ENCODE data around the gene RPL37. TPM values are rescaled to one million over a fixed set of nuclear protein-coding genes. Genes with fewer than 3 reads are reported as not detected.
"Not testable (repeated sequence)": the region's sequence is repeated elsewhere in the genome, so short reads cannot be mapped to it uniquely, and the experiment has no call there.

The RPL37 gene
- polyA plus RNA-seq, 1 of the 3 experiments (the other 2 are of a cell fraction), result 465 TPM

DNA sequence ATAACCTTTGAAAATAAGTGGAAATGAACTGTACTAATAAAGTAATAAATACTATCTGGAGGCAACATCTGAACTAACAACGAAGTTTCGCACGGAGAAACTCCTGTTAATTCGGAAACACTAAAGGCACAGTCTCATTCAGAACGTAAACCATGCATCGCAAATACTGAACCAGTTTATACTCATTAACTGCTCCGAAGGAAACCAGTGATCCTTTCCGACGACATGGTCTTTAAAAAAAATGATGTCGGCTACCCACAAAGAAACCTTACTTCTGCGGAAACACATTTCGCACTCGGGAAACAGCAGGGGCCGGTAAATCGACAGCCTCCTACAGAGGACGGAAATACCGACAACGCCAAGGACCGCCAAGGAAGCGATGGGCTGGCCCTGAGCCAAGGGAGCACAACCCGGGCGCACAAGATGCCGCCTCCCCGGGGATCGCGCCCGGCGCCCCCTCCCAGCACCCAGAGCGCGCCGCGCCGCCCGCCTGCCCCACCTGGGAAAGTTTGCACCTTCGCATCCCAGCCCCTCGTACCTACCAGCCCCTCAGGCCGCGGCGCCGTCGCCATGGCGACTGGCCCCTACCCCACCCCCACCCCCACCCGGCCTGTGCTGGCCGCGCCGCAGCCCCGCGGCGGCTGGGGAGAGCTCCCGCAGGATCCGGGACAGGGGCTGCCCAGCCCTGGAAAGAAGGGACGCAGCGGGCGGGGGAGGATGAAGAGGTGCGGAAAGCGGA lies 37.6 kb downstream of the RPL37 start:
- Histone ChIP-seq H3K4me2 (peak overlapping the region; percentile 79), H3K4me3 (ENCODE audit: low read depth in 2 of 2, low read length in 1 of 2) (peak overlapping the region; percentile 73 to 89), H3K4me1 (ENCODE audit: control insufficient read depth in 1 of 2, insufficient read depth in 2 of 2, low read depth in 1 of 2, low read length in 1 of 2) (peaks cover 4 to 14% of the 10 kb centered on the region in 2 experiments; a peak in 3 of 4 replicates), H3K79me2 (ENCODE audit: insufficient read depth) (peaks cover 59% of the 10 kb centered on the region), H2AFZ (ENCODE audit: low read depth) (peak overlapping the region; percentile 92), H3K27me3 (ENCODE audit: insufficient read depth) (no peaks in the 10 kb centered on the region), H3K36me3 (replicated peaks in 1 of 2; ENCODE audit: control insufficient read depth in 1 of 2, insufficient read depth in 2 of 2, low read length in 1 of 2) (peaks cover 3 to 5% of the 10 kb centered on the region in 2 experiments), H3F3A (replicated peaks; ENCODE audit: insufficient read depth) (peaks cover 22% of the 10 kb centered on the region), H4K20me1 (ENCODE audit: insufficient read depth) (peaks cover 46% of the 10 kb centered on the region), H3K27ac (ENCODE audit: low read depth in 2 of 2, low read length in 1 of 2) (peak overlapping the region; percentile 91 to 96), H3K9me3 (no peaks in the 10 kb centered on the region), H3K9ac (peak overlapping the region; percentile 93), H3K9me2 (no peaks in the 10 kb centered on the region)
- ChIA-PET POLR2A (interaction anchor here (2.2 kb wide), 1 partner anchor 37 kb away, joined by 23 read pairs; the partner anchor contains the start of gene RPL37), CTCF (interaction anchor here (0.7 to 1.8 kb wide), 4 partner anchors 11 to 587 kb away, joined by 5 to 8 read pairs (median 6); partner anchors contain the start of gene TTC33)
- peak; percentile 91 for DNase-seq
- 4% methylated on average over 13 of the region's 56 CpGs for WGBS (ENCODE audit: low lambda C conversion rate)
- peak; percentile 30; the same call in 1 of the 2 replicates for TF ChIP-seq GABPA (IDR thresholded peaks at IDR 0.05; ENCODE audit: low read depth)
- TF ChIP-seq ELF1 (IDR thresholded peaks at IDR 0.05), result no peak
- peak; percentile 88 for TF ChIP-seq NFIC (IDR thresholded peaks at IDR 0.05; ENCODE audit: borderline replicate concordance)
- TF ChIP-seq, protein P1, sequence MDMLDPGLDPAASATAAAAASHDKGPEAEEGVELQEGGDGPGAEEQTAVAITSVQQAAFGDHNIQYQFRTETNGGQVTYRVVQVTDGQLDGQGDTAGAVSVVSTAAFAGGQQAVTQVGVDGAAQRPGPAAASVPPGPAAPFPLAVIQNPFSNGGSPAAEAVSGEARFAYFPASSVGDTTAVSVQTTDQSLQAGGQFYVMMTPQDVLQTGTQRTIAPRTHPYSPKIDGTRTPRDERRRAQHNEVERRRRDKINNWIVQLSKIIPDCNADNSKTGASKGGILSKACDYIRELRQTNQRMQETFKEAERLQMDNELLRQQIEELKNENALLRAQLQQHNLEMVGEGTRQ (IDR thresholded peaks at IDR 0.05; ENCODE audit: borderline replicate concordance, low read depth, low read length), result no peak
- TF ChIP-seq, protein P2, sequence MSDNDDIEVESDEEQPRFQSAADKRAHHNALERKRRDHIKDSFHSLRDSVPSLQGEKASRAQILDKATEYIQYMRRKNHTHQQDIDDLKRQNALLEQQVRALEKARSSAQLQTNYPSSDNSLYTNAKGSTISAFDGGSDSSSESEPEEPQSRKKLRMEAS (IDR thresholded peaks at IDR 0.05; ENCODE audit: low read depth), result peak; percentile 34; the same call in 1 of the 2 replicates

DNA sequence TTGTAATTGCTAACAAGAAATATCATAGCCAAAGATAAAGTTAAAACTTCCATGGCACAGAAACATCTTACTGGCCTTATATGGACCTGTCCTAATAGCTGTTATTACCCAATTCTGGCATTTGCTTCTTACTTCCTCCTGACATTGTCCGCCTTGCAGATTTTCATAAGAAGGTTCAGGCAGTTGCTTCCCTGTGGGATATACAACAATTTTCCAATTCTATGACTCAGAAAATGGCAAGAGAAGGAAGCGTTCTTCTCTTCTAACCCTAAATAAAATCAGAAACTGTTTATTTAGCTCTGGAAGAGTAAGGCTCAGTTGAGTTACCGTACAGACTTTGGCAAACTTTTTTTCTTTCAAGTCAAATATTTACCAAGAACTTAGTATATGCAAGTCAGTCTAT lies 38.5 kb downstream of the RPL37 start:
- H3K4me1 ChIP-seq (ENCODE audit: control insufficient read depth in 1 of 2, insufficient read depth in 2 of 2, low read depth in 1 of 2, low read length in 1 of 2), result peaks cover 4 to 17% of the 10 kb centered on the region in 2 experiments; a peak in 3 of 4 replicates
- ChIA-PET CTCF (interaction anchor here (1.7 to 1.8 kb wide), 2 partner anchors 10 to 23 kb away, joined by 5 to 6 read pairs; no protein-coding TSS in a partner anchor), POLR2A (no interaction called here)
- H3F3A ChIP-seq (replicated peaks; ENCODE audit: insufficient read depth), result peaks cover 22% of the 10 kb centered on the region
- H3K79me2 ChIP-seq (ENCODE audit: insufficient read depth), result peaks cover 68% of the 10 kb centered on the region
- H3K4me3 ChIP-seq (ENCODE audit: low read depth in 2 of 2, low read length in 1 of 2), result peak overlapping the region; percentile 73 to 89; a peak in 3 of 4 replicates
- H4K20me1 ChIP-seq (ENCODE audit: insufficient read depth), result peaks cover 55% of the 10 kb centered on the region
- no peaks in the 10 kb centered on the region for H3K9me2 ChIP-seq
- WGBS (ENCODE audit: low lambda C conversion rate), result 71% methylated on average over 3 of the region's 3 CpGs
- no peaks in the 10 kb centered on the region for H3K9me3 ChIP-seq
- H3K27me3 ChIP-seq (ENCODE audit: insufficient read depth), result no peaks in the 10 kb centered on the region
- TF ChIP-seq TEAD4 (IDR thresholded peaks at IDR 0.05; ENCODE audit: borderline replicate concordance, insufficient read depth), result no peak
- no peak for TF ChIP-seq FOXJ3 (CRISPR knock-in tag; IDR thresholded peaks at IDR 0.05)
- TF ChIP-seq NFIC (IDR thresholded peaks at IDR 0.05; ENCODE audit: borderline replicate concordance), result no peak
- TF ChIP-seq, protein P3, sequence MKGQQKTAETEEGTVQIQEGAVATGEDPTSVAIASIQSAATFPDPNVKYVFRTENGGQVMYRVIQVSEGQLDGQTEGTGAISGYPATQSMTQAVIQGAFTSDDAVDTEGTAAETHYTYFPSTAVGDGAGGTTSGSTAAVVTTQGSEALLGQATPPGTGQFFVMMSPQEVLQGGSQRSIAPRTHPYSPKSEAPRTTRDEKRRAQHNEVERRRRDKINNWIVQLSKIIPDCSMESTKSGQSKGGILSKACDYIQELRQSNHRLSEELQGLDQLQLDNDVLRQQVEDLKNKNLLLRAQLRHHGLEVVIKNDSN (IDR thresholded peaks at IDR 0.05; ENCODE audit: borderline replicate concordance, low read depth), result no peak
- no peak for TF ChIP-seq TCF12 (IDR thresholded peaks at IDR 0.05)
- TF ChIP-seq SIN3A (IDR thresholded peaks at IDR 0.05; ENCODE audit: borderline replicate concordance, low read depth, low read length), result no peak
- TF ChIP-seq, protein P4, sequence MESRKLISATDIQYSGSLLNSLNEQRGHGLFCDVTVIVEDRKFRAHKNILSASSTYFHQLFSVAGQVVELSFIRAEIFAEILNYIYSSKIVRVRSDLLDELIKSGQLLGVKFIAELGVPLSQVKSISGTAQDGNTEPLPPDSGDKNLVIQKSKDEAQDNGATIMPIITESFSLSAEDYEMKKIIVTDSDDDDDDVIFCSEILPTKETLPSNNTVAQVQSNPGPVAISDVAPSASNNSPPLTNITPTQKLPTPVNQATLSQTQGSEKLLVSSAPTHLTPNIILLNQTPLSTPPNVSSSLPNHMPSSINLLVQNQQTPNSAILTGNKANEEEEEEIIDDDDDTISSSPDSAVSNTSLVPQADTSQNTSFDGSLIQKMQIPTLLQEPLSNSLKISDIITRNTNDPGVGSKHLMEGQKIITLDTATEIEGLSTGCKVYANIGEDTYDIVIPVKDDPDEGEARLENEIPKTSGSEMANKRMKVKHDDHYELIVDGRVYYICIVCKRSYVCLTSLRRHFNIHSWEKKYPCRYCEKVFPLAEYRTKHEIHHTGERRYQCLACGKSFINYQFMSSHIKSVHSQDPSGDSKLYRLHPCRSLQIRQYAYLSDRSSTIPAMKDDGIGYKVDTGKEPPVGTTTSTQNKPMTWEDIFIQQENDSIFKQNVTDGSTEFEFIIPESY (IDR thresholded peaks at IDR 0.05; ENCODE audit: borderline replicate concordance, low read depth), result no peak
- no peak for DNase-seq
- peak overlapping the region; percentile 79 for H3K4me2 ChIP-seq
- H3K9ac ChIP-seq, result peak overlapping the region; percentile 93; the same call in 1 of the 2 replicates
- H3K27ac ChIP-seq (ENCODE audit: low read depth in 2 of 2, low read length in 1 of 2), result no peak overlapping the region
- no peak overlapping the region for H2AFZ ChIP-seq (ENCODE audit: low read depth)
- peaks cover 3 to 5% of the 10 kb centered on the region in 2 experiments for H3K36me3 ChIP-seq (replicated peaks in 1 of 2; ENCODE audit: control insufficient read depth in 1 of 2, insufficient read depth in 2 of 2, low read length in 1 of 2)

DNA sequence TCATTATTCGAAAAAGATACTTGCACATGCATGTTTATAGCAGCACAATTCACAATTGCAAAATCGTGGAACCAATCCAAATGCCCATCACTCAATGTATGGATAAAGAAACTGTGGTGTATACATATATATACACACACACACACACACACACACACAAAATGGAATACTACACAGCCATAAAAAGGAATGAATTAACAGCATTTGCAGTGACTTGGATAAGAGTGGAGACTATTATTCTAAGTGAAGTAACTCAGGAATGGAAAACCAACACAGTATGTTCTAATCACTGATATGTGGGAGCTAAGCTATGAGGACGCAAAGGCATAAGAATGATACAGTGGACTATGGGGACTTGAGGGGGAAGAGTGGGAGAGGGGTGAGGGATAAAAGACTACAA lies 40.1 kb downstream of the RPL37 start:
- CTCF ChIA-PET; H3K9me2 ChIP-seq; DNase-seq; H3K27me3 ChIP-seq (ENCODE audit: insufficient read depth); H2AFZ ChIP-seq (ENCODE audit: low read depth); H3K36me3 ChIP-seq (replicated peaks in 1 of 2; ENCODE audit: control insufficient read depth in 1 of 2, insufficient read depth in 2 of 2, low read length in 1 of 2); H3K4me3 ChIP-seq (ENCODE audit: low read depth in 2 of 2, low read length in 1 of 2); POLR2A ChIA-PET; H3K9ac ChIP-seq; H3K9me3 ChIP-seq; H3K4me2 ChIP-seq; H3K27ac ChIP-seq (ENCODE audit: low read depth in 2 of 2, low read length in 1 of 2): not testable (repeated sequence)
- Histone ChIP-seq H3K79me2 (ENCODE audit: insufficient read depth) (peaks cover 85% of the 10 kb centered on the region), H4K20me1 (ENCODE audit: insufficient read depth) (peaks cover 72% of the 10 kb centered on the region), H3K4me1 (ENCODE audit: control insufficient read depth in 1 of 2, insufficient read depth in 2 of 2, low read depth in 1 of 2, low read length in 1 of 2) (peaks cover 4 to 17% of the 10 kb centered on the region in 2 experiments; a peak in 3 of 4 replicates), H3F3A (replicated peaks; ENCODE audit: insufficient read depth) (peaks cover 22% of the 10 kb centered on the region)
- WGBS (ENCODE audit: low lambda C conversion rate), result 96% methylated on average over 3 of the region's 3 CpGs

DNA sequence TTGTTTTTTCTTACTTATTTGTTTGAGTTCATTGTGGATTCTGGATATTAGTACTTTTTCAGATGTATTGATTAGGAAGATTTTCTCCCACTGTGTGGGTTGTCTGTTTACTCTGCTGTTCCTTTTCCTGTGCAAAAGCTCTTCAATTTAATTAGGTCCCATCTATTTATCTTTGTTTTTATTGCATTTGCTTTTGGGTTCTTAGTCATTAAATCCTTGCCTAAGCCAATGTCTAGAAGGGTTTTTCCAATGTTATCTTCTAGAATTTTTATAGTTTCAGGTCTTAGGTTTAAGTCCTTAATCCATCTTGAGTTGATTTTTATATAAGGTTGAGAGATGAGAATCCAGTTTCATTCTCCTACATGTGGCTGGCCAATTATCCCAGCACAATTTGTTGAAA lies 40.7 kb downstream of the RPL37 start:
- H4K20me1 ChIP-seq (ENCODE audit: insufficient read depth), result peaks cover 75% of the 10 kb centered on the region
- H3K9me3 ChIP-seq; H3K27me3 ChIP-seq (ENCODE audit: insufficient read depth); H3K9ac ChIP-seq; CTCF ChIA-PET; H3K27ac ChIP-seq (ENCODE audit: low read depth in 2 of 2, low read length in 1 of 2); H2AFZ ChIP-seq (ENCODE audit: low read depth); H3K36me3 ChIP-seq (replicated peaks in 1 of 2; ENCODE audit: control insufficient read depth in 1 of 2, insufficient read depth in 2 of 2, low read length in 1 of 2); POLR2A ChIA-PET; H3K4me3 ChIP-seq (ENCODE audit: low read depth in 2 of 2, low read length in 1 of 2); H3K4me2 ChIP-seq; DNase-seq; H3K9me2 ChIP-seq: not testable (repeated sequence)
- H3K4me1 ChIP-seq (ENCODE audit: control insufficient read depth in 1 of 2, insufficient read depth in 2 of 2, low read depth in 1 of 2, low read length in 1 of 2), result peaks cover 0 to 17% of the 10 kb centered on the region in 2 experiments; a peak in 2 of 4 replicates
- H3K79me2 ChIP-seq (ENCODE audit: insufficient read depth), result peaks cover 90% of the 10 kb centered on the region
- H3F3A ChIP-seq (replicated peaks; ENCODE audit: insufficient read depth), result peaks cover 16% of the 10 kb centered on the region

Measured in SK-N-SH (cell line).